GM18502 (cell line): ENCODE data around the gene DCHS1.

Experiments
- ATAC-seq: cut with Tn5 transposase; IDR thresholded peaks from one replicate; pipeline ENCODE4 v1.9.1; 2021; ENCODE audit warnings: mild to moderate bottlenecking; ENCODE audit not compliant: unreplicated experiment, poor library complexity

Gene DCHS1

GRCh38 chr11:6650104-6650503, 5.5 kb downstream of the DCHS1 start:
- ATAC-seq: no peak

GRCh38 chr11:6648501-6648900, 7.1 kb downstream of the DCHS1 start:
- no peak for ATAC-seq

- no peak for ATAC-seq
Observed at GRCh38 chr11:6647836-6648235, 7.8 kb downstream of the DCHS1 start.

- peak; percentile 98 for ATAC-seq
Observed at GRCh38 chr11:6646918-6647679, 8.5 kb downstream of the DCHS1 start.

- no peak for ATAC-seq
Observed at GRCh38 chr11:6646576-6646917, 9.1 kb downstream of the DCHS1 start.

GRCh38 chr11:6646071-6646470, 9.5 kb downstream of the DCHS1 start:
- ATAC-seq: no peak

GRCh38 chr11:6642957-6643356, 12.7 kb downstream of the DCHS1 start:
- no peak for ATAC-seq

GRCh38 chr11:6640985-6641701, 14.5 kb downstream of the DCHS1 start:
- no peak for ATAC-seq

GRCh38 chr11:6640036-6640984, 15.3 kb downstream of the DCHS1 start:
- ATAC-seq: no peak

GRCh38 chr11:6638429-6638828, 17.2 kb downstream of the DCHS1 start:
- no peak for ATAC-seq

GRCh38 chr11:6637871-6638270, 17.7 kb downstream of the DCHS1 start:
- no peak for ATAC-seq

GRCh38 chr11:6636480-6636879, 19.1 kb downstream of the DCHS1 start:
- ATAC-seq: no peak

- ATAC-seq: no peak
Observed at GRCh38 chr11:6635082-6635932, 20.3 kb downstream of the DCHS1 start.

- no peak for ATAC-seq
Observed at GRCh38 chr11:6634534-6634933, 21.1 kb downstream of the DCHS1 start.

- no peak for ATAC-seq
Observed at GRCh38 chr11:6633422-6634408, 21.9 kb downstream of the DCHS1 start.

GRCh38 chr11:6632116-6633073, 23.2 kb downstream of the DCHS1 start:
- no peak for ATAC-seq

- no peak for ATAC-seq
Observed at GRCh38 chr11:6631361-6631890, 24.2 kb downstream of the DCHS1 start.
